ENCODE data around the gene KIF1B.

KIF1B gene

GRCh38 chr1:10316752-10317151 is 106.4 kb downstream of the KIF1B start:
- no peak overlapping the region for H2AFZ ChIP-seq (ENCODE audit: low read length)
- H3K9ac ChIP-seq (ENCODE audit: low read length): no peak overlapping the region
- H3K4me3 ChIP-seq (ENCODE audit: low read depth, low read length, poor library complexity, severe bottlenecking): no peak overlapping the region
- H3K4me2 ChIP-seq (ENCODE audit: low read length): no peak overlapping the region
- TF ChIP-seq CTCF (IDR thresholded peaks at IDR 0.05; ENCODE audit: low read length): no peak
- TF ChIP-seq EZH2 (IDR thresholded peaks at IDR 0.05; ENCODE audit: borderline replicate concordance, low read length): no peak
- H4K20me1 ChIP-seq (ENCODE audit: insufficient read depth, low read length): no peaks in the 10 kb centered on the region
- no peaks in the 10 kb centered on the region for H3K36me3 ChIP-seq (ENCODE audit: insufficient read depth, low read length)
- no peaks in the 10 kb centered on the region for H3F3A ChIP-seq (ENCODE audit: insufficient read depth, low read length)
- no peaks in the 10 kb centered on the region for H3K79me2 ChIP-seq (ENCODE audit: insufficient read depth, low read length)
- no peaks in the 10 kb centered on the region for H3K4me1 ChIP-seq (ENCODE audit: insufficient read depth, low read length, severe bottlenecking)
- H3K27me3 ChIP-seq (ENCODE audit: insufficient read depth, low read length): no peaks in the 10 kb centered on the region
- no peaks in the 10 kb centered on the region for H3K9me2 ChIP-seq (ENCODE audit: low read depth, low read length)
- H3K9me3 ChIP-seq (ENCODE audit: low read length): no peaks in the 10 kb centered on the region
- no peak overlapping the region for H3K27ac ChIP-seq (ENCODE audit: low read depth, low read length, poor library complexity, severe bottlenecking)

GRCh38 chr1:10319750-10320149 is 109.4 kb downstream of the KIF1B start:
- Histone ChIP-seq H3K9me3 (ENCODE audit: low read length) (no peaks in the 10 kb centered on the region), H3K79me2 (ENCODE audit: insufficient read depth, low read length) (no peaks in the 10 kb centered on the region), H2AFZ (ENCODE audit: low read length) (no peak overlapping the region), H3K36me3 (ENCODE audit: insufficient read depth, low read length) (no peaks in the 10 kb centered on the region), H3F3A (ENCODE audit: insufficient read depth, low read length) (no peaks in the 10 kb centered on the region), H4K20me1 (ENCODE audit: insufficient read depth, low read length) (no peaks in the 10 kb centered on the region), H3K4me1 (ENCODE audit: insufficient read depth, low read length, severe bottlenecking) (no peaks in the 10 kb centered on the region), H3K4me2 (ENCODE audit: low read length) (no peak overlapping the region), H3K27me3 (ENCODE audit: insufficient read depth, low read length) (no peaks in the 10 kb centered on the region), H3K4me3 (ENCODE audit: low read depth, low read length, poor library complexity, severe bottlenecking) (no peak overlapping the region), H3K27ac (ENCODE audit: low read depth, low read length, poor library complexity, severe bottlenecking) (no peak overlapping the region), H3K9ac (ENCODE audit: low read length) (no peak overlapping the region), H3K9me2 (ENCODE audit: low read depth, low read length) (no peaks in the 10 kb centered on the region)
- no peak for TF ChIP-seq EZH2 (IDR thresholded peaks at IDR 0.05; ENCODE audit: borderline replicate concordance, low read length)
- TF ChIP-seq CTCF (IDR thresholded peaks at IDR 0.05; ENCODE audit: low read length): no peak

- H2AFZ ChIP-seq (ENCODE audit: low read length): no peak overlapping the region
- no peaks in the 10 kb centered on the region for H3K9me2 ChIP-seq (ENCODE audit: low read depth, low read length)
- H4K20me1 ChIP-seq (ENCODE audit: insufficient read depth, low read length): no peaks in the 10 kb centered on the region
- H3K9me3 ChIP-seq (ENCODE audit: low read length): no peaks in the 10 kb centered on the region
- no peaks in the 10 kb centered on the region for H3K27me3 ChIP-seq (ENCODE audit: insufficient read depth, low read length)
- no peaks in the 10 kb centered on the region for H3K79me2 ChIP-seq (ENCODE audit: insufficient read depth, low read length)
- H3K4me1 ChIP-seq (ENCODE audit: insufficient read depth, low read length, severe bottlenecking): no peaks in the 10 kb centered on the region
- TF ChIP-seq CTCF (IDR thresholded peaks at IDR 0.05; ENCODE audit: low read length) (no peak), EZH2 (IDR thresholded peaks at IDR 0.05; ENCODE audit: borderline replicate concordance, low read length) (no peak)
- H3K4me3 ChIP-seq (ENCODE audit: low read depth, low read length, poor library complexity, severe bottlenecking): no peak overlapping the region
- H3F3A ChIP-seq (ENCODE audit: insufficient read depth, low read length): no peaks in the 10 kb centered on the region
- H3K4me2 ChIP-seq (ENCODE audit: low read length): no peak overlapping the region
- no peak overlapping the region for H3K27ac ChIP-seq (ENCODE audit: low read depth, low read length, poor library complexity, severe bottlenecking)
- no peaks in the 10 kb centered on the region for H3K36me3 ChIP-seq (ENCODE audit: insufficient read depth, low read length)
- H3K9ac ChIP-seq (ENCODE audit: low read length): no peak overlapping the region
These were observed 110.0 kb downstream of the KIF1B start for GRCh38 chr1:10320336-10320735.

All from OCI-LY1 (cell line).